ENCODE data around the gene ISOC2. TPM values are rescaled to one million over a fixed set of nuclear protein-coding genes. Genes with fewer than 3 reads are reported as not detected.

The ISOC2 gene
- total RNA-seq, 1 donor from 2014 or later, result 30.4 TPM

DNA sequence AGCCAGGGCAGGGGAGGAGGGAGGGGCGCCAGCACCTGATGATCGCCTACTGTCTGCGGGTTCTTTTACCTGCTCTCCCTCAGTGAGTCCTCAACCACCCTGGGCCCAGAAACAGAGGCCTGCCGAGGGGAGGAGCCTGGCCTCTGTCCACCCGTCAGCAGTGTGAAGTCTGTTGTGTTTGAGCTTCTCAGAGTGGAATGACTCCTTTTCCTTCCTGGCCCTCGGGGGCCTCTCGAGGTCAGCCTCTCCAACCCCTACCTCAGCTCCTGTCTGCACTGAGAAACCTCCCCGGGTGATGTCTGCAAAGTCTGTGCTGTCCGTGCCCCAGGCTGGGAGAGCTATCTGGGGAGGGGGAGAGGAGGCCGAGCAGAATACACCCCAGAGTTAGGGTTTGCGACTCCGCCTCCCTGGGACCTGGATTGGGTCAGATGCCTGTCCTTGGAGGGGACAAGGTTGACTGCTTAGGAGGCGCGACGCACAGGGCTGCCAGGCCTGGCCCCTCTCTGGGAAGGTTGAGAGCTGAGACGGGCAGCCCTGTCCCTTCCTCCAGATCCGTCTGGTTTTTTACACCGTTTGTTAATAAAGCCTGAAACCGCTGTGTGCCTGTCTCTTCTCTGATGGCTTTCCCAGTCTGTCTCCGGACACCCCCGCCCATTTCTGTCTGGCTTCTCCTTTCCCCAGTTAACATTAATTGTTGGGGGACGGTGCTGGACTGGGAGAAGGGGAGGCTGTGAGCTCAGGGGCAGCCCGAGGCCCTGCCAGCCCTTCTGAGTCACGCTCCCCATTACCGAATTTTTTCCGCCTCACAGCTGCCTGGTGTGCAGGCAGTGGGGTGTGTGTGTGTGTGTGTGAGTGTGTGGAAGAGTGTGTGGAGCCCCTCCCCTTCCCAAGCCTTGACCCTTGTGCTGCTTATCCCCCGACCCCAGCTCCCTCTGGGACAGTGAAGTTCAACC is 25.8 kb upstream of the ISOC2 start:
- Mint-ChIP-seq H3K27me3 (ENCODE audit: low read depth) (peaks cover 2% of the 10 kb centered on the region), H3K27ac (peak overlapping the region; percentile 69), H3K36me3 (ENCODE audit: low read depth) (no peaks in the 10 kb centered on the region), H3K4me1 (ENCODE audit: low read depth) (peaks cover 12% of the 10 kb centered on the region), H3K4me3 (ENCODE audit: low read depth) (peak overlapping the region; percentile 38), H3K9me3 (no peaks in the 10 kb centered on the region)
- DNase-seq (ENCODE audit: low spot score), result no peak
- intact Hi-C loops (cut with micrococcal nuclease), result no loop called here

DNA sequence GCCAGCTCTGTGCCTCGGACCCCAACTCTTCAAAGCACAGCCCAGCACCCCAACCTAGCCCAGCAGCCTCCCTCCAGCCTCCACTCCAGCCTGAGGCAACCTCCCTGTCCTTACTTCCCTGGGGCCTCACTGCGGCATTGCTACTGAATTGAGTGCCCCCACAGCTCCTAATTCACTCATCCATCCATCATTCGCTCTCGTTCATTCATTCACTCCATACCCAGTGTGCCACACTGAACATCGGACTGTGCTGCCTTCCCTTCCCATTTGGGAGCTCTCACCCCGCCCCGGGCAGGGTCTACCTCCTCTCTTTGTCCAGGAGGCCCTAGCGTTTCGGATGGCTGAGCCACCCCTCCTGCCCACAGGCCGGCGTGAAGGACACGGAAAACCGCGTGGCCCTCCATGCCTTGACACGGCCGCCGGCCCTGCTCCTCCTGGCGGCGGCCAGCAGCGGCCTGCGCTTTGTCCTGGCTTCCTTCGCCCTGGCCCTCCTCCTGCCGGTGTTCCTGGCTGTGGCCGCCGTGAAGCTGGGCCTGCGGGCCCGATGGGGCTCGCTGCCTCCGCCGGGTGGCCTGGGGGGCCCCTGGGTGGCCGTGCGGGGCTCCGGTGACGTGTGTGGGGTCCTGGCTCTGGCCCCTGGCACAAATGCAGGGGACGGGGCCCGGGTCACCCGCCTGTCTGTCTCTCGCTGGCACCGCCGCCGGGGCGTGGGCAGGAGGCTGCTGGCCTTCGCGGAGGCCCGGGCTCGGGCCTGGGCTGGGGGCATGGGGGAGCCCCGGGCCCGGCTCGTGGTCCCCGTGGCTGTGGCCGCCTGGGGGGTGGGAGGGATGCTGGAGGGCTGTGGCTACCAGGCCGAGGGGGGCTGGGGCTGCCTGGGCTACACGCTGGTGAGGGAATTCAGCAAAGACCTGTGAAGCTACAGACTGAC is 24.9 kb upstream of the ISOC2 start:
- intact Hi-C loops (cut with micrococcal nuclease), result no loop called here
- Mint-ChIP-seq H3K4me1 (ENCODE audit: low read depth) (peaks cover 12% of the 10 kb centered on the region), H3K36me3 (ENCODE audit: low read depth) (no peaks in the 10 kb centered on the region), H3K9me3 (no peaks in the 10 kb centered on the region), H3K27me3 (ENCODE audit: low read depth) (no peaks in the 10 kb centered on the region), H3K4me3 (ENCODE audit: low read depth) (peak overlapping the region; percentile 80), H3K27ac (peak overlapping the region; percentile 68)
- DNase-seq (ENCODE audit: low spot score), result no peak

DNA sequence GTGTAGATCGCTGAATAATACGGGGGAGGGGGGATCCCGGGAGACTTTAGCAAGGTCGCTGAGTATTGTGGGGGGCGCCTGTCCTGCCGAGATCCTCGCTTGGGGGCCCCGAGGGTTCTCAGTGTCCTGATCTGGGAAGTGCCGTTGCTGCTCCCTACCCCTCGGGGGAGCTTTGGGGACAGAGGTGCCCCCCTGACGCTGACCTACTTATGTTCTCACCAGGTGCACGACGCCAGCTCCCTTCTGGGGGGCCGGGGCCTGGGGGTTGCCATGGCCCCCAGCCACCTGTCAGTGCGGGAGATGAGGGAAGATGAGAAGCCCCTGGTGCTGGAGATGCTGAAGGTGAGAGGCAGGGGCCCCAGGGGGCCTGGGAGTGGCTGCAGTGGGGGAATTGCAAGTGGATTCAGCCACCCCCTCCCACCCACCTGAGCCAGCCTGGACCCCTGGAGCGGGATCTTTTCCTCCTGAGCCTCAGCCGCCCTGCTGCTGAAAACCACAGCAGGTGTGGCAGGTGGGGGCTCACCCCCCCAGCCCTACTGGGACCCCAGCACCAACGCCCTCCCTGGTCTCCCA is 24.1 kb upstream of the ISOC2 start:
- H3K4me3 Mint-ChIP-seq (ENCODE audit: low read depth), result peak overlapping the region; percentile 80
- DNase-seq (ENCODE audit: low spot score), result no peak
- no peaks in the 10 kb centered on the region for H3K36me3 Mint-ChIP-seq (ENCODE audit: low read depth)
- peak overlapping the region; percentile 68 for H3K27ac Mint-ChIP-seq
- H3K4me1 Mint-ChIP-seq (ENCODE audit: low read depth), result peaks cover 12% of the 10 kb centered on the region
- intact Hi-C loops (cut with micrococcal nuclease), result no loop called here
- no peaks in the 10 kb centered on the region for H3K9me3 Mint-ChIP-seq
- no peaks in the 10 kb centered on the region for H3K27me3 Mint-ChIP-seq (ENCODE audit: low read depth)

DNA sequence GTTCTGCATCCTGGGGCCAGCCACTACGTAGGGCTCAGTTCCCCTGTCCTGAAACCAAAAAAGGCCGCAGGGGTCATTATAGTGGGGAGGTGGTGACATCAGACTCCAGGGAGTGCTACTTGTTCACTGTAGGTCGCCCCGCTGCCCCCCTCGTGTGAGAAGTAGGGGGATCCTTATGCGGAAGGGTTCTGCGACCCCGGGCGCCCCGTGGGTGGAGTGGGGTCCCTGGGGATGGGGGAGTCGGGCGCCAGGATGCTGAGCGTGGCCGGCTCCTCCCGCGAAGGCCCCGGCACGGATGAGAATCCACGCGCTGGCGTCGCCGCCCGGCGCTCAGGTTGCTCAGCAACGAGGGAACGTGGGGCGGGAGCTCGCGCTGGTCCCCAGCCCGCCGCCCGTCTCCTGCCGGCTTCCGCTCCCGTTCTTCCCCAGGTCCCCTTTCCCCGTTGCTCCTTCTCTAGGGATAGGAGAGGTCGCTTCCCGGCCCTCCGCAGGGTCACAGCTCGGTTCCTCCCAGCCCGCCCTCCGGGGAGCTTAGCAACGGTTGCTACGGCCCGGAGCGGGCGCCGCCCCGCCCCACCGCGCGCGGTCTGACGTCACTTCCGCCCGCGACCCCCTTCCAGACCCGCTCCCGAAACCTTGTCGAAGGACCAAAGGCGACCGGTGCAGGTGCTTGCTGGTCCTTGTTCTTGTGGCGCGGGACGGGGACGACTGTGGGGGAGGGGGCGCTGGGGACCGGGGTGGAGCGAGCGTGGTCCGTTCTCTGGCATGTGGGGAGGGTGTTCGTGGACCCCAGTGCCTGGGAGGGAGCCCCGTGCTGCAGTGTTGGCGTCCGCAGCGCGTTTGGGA is 23.4 kb upstream of the ISOC2 start, which contains the start of gene NAT14:
Gene NAT14 (plus strand): TSS at position 596 of the 846 bp plus-strand sequence. CDS start 521 bp downstream, outside the sequence.
- H3K4me1 Mint-ChIP-seq (ENCODE audit: low read depth), result peaks cover 14% of the 10 kb centered on the region
- peak; percentile 62 for DNase-seq (ENCODE audit: low spot score)
- no peaks in the 10 kb centered on the region for H3K27me3 Mint-ChIP-seq (ENCODE audit: low read depth)
- peak within 1 kb of the TSS; percentile 80 for H3K4me3 Mint-ChIP-seq (ENCODE audit: low read depth)
- no peaks in the 10 kb centered on the region for H3K36me3 Mint-ChIP-seq (ENCODE audit: low read depth)
- no peaks in the 10 kb centered on the region for H3K9me3 Mint-ChIP-seq
- H3K27ac Mint-ChIP-seq, result peak within 1 kb of the TSS; percentile 68
- intact Hi-C loops (cut with micrococcal nuclease), result no loop called here

DNA sequence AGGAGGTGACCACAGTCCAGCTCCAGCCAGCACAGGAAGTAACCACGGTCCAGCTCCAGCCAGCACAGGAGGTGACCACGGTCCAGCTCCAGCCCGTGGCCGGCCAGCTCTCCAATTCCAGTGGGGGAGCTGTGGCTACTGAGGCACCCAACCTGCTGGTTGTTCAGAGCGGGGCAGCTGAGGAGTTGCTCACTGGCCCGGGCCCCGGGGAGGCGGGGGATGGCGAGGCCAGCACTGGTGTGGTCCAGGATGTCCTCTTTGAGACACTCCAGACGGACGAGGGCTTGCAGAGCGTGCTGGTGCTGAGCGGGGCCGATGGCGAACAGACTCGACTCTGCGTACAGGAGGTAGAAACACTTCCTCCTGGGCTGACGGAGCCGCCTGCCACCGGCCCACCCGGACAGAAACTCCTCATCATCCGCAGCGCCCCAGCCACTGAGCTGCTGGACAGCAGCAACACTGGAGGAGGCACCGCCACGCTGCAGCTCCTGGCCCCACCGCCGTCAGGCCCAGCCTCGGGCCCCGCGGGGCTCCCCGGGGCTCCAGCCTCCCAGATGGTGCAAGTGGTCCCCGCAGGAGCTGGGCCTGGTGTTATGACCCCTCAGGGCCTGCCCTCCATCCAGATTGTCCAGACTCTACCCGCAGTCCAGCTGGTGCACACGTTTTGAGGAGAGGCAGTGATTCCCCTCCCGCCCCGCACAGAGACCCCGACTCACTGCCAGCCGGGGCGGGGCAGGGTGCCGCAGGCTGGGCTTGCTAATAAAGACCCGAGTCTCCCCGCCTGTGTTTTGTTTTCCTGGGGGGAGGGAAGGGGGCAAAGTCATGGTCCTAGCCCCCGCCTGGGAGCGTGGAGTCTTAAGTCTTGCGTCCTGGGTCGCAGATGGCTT is 22.5 kb upstream of the ISOC2 start:
- Mint-ChIP-seq H3K4me3 (ENCODE audit: low read depth) (peak overlapping the region; percentile 78), H3K36me3 (ENCODE audit: low read depth) (no peaks in the 10 kb centered on the region), H3K9me3 (no peaks in the 10 kb centered on the region), H3K27me3 (ENCODE audit: low read depth) (no peaks in the 10 kb centered on the region), H3K4me1 (ENCODE audit: low read depth) (peaks cover 18% of the 10 kb centered on the region), H3K27ac (no peak overlapping the region)
- DNase-seq (ENCODE audit: low spot score), result no peak
- intact Hi-C loops (cut with micrococcal nuclease), result no loop called here

DNA sequence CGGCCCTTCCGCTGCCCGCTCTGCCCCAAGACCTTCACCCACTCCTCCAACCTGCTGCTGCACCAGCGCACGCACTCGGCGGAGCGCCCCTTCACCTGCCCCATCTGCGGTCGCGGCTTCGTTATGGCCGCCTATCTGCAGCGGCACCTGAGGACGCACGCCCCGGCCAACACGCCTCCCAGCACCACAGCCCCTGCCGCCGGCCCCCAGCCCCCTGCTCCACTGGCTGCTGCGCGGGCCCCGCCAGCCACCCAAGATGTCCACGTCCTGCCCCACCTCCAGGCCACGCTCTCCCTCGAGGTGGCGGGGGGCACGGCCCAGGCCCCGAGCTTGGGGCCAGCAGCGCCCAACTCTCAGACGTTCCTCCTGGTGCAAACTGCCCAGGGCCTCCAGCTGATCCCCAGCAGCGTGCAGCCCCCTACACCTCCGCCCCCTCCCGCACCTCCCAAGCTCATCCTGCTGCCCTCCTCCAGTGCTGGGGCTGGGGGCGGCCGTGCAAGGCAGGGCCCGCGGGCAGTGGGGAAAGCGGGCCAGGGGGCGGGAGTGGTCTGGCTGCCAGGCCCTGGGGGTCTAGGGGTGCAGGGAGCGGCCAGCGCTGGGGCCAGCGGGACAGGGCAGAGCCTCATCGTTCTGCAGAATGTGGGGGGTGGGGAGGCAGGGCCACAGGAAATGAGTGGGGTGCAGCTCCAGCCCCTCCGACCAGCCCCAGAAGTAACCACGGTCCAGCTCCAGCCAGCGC is 21.7 kb upstream of the ISOC2 start:
- no peaks in the 10 kb centered on the region for H3K36me3 Mint-ChIP-seq (ENCODE audit: low read depth)
- DNase-seq (ENCODE audit: low spot score), result no peak
- intact Hi-C loops (cut with micrococcal nuclease), result no loop called here
- H3K4me3 Mint-ChIP-seq (ENCODE audit: low read depth), result peak overlapping the region; percentile 5
- H3K27me3 Mint-ChIP-seq (ENCODE audit: low read depth), result no peaks in the 10 kb centered on the region
- H3K9me3 Mint-ChIP-seq, result no peaks in the 10 kb centered on the region
- H3K4me1 Mint-ChIP-seq (ENCODE audit: low read depth), result peaks cover 24% of the 10 kb centered on the region
- no peak overlapping the region for H3K27ac Mint-ChIP-seq

DNA sequence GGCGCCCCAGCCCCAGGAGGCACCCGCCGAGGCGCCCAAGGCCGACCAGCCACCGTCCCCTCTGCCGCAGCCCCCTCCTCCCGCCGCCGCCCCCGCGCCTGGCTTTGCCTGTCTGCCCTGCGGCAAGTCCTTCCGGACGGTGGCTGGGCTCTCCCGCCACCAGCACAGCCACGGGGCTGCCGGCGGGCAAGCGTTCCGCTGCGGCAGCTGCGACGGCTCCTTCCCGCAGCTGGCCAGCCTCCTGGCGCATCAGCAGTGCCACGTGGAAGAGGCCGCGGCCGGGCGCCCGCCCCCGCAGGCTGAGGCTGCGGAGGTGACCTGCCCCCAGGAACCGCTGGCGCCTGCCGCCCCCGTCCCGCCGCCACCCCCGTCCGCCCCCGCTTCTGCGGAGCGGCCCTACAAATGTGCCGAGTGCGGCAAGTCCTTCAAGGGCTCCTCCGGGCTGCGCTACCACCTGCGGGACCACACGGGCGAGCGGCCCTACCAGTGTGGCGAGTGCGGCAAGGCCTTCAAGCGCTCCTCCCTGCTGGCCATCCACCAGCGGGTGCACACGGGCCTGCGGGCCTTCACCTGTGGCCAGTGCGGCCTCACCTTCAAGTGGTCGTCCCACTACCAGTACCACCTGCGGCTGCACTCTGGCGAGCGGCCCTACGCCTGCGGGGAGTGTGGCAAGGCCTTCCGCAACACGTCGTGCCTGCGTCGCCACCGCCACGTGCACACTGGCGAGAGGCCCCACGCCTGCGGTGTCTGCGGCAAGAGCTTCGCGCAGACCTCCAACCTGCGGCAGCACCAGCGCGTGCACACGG is 20.9 kb upstream of the ISOC2 start:
- H3K36me3 Mint-ChIP-seq (ENCODE audit: low read depth), result no peaks in the 10 kb centered on the region

DNA sequence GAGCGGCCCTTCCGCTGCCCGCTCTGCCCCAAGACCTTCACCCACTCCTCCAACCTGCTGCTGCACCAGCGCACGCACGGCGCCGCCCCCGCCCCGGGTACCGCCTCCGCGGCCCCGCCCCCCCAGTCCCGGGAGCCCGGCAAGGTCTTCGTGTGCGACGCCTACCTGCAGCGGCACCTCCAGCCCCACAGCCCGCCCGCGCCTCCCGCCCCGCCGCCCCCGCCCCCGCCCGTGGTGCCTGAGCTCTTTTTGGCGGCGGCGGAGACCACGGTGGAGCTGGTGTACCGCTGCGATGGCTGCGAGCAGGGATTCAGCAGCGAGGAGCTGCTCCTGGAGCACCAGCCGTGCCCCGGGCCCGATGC is 20.3 kb upstream of the ISOC2 start:
- H3K36me3 Mint-ChIP-seq (ENCODE audit: low read depth), result peaks cover 3% of the 10 kb centered on the region
- intact Hi-C loops (cut with micrococcal nuclease), result no loop called here
- peaks cover 21% of the 10 kb centered on the region for H3K4me1 Mint-ChIP-seq (ENCODE audit: low read depth)
- H3K27me3 Mint-ChIP-seq (ENCODE audit: low read depth), result no peaks in the 10 kb centered on the region
- no peak for DNase-seq (ENCODE audit: low spot score)
- no peak overlapping the region for H3K4me3 Mint-ChIP-seq (ENCODE audit: low read depth)
- no peak overlapping the region for H3K27ac Mint-ChIP-seq
- H3K9me3 Mint-ChIP-seq, result no peaks in the 10 kb centered on the region

More for the DNA sequence above, 20.9 kb upstream of the ISOC2 start:
- Mint-ChIP-seq H3K27ac (no peak overlapping the region), H3K4me3 (ENCODE audit: low read depth) (no peak overlapping the region), H3K27me3 (ENCODE audit: low read depth) (no peaks in the 10 kb centered on the region), H3K4me1 (ENCODE audit: low read depth) (peaks cover 27% of the 10 kb centered on the region), H3K9me3 (no peaks in the 10 kb centered on the region)
- intact Hi-C loops (cut with micrococcal nuclease), result no loop called here
- no peak for DNase-seq (ENCODE audit: low spot score)

DNA sequence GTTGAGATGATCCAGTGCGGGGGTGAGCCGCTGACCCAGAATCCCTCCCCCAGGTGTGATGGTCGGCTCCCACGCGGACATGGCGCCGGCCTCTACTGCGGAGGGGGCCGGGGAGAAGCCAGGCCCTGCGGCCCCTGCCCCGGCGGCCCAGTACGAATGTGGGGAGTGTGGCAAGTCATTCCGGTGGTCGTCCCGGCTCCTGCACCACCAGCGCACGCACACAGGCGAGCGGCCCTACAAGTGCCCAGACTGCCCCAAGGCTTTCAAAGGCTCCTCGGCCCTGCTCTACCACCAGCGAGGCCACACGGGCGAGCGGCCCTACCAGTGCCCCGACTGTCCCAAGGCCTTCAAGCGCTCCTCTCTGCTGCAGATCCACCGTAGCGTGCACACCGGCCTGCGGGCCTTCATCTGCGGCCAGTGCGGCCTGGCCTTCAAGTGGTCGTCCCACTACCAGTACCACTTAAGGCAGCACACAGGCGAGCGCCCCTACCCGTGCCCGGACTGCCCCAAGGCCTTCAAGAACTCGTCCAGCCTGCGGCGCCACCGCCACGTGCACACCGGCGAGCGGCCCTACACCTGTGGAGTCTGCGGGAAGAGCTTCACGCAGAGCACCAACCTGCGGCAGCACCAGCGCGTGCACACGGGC is 19.8 kb upstream of the ISOC2 start:
- Mint-ChIP-seq H3K27ac (no peak overlapping the region), H3K9me3 (no peaks in the 10 kb centered on the region), H3K27me3 (ENCODE audit: low read depth) (no peaks in the 10 kb centered on the region), H3K4me3 (ENCODE audit: low read depth) (no peak overlapping the region), H3K4me1 (ENCODE audit: low read depth) (peaks cover 21% of the 10 kb centered on the region), H3K36me3 (ENCODE audit: low read depth) (peaks cover 3% of the 10 kb centered on the region)
- DNase-seq (ENCODE audit: low spot score), result no peak
- intact Hi-C loops (cut with micrococcal nuclease), result no loop called here
